Measurements from ENCODE around the gene FBXO21. TPM values are rescaled to one million over a fixed set of nuclear protein-coding genes. Genes with fewer than 3 reads are reported as not detected.
"Not testable (repeated sequence)": the region's sequence is repeated elsewhere in the genome, so short reads cannot be mapped to it uniquely, and the experiment has no call there.

The FBXO21 gene
- total RNA-seq, 6 donors from 2014 or later = 38.2 to 122 (median 59.0) TPM

DNA sequence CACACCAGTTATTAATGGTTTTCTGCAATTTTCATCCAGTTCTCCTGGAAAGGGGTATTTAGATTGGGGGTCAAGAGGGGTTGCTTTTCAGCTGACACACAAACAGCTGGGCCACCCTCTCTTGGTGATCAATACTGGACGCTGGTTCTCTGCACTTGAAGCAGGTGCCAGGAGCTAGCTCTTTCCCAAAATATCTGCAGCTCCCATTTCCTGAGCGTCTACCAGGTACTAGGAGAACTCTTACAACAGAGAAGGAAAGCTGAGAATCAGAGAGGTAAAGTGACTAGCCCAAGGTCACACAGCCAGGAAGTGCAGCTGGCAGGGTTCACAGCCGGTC lies 92.3 kb downstream of the FBXO21 start:
- no peaks in the 10 kb centered on the region for H3K36me3 ChIP-seq
- 35 to 59% methylated on average over 2 to 3 of the region's 3 CpGs for WGBS, 2 donors
- H3K27me3 ChIP-seq = peaks cover 0 to 14% (median 8%) of the 10 kb centered on the region in 4 donors
- TF ChIP-seq, protein P1, sequence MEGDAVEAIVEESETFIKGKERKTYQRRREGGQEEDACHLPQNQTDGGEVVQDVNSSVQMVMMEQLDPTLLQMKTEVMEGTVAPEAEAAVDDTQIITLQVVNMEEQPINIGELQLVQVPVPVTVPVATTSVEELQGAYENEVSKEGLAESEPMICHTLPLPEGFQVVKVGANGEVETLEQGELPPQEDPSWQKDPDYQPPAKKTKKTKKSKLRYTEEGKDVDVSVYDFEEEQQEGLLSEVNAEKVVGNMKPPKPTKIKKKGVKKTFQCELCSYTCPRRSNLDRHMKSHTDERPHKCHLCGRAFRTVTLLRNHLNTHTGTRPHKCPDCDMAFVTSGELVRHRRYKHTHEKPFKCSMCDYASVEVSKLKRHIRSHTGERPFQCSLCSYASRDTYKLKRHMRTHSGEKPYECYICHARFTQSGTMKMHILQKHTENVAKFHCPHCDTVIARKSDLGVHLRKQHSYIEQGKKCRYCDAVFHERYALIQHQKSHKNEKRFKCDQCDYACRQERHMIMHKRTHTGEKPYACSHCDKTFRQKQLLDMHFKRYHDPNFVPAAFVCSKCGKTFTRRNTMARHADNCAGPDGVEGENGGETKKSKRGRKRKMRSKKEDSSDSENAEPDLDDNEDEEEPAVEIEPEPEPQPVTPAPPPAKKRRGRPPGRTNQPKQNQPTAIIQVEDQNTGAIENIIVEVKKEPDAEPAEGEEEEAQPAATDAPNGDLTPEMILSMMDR (IDR thresholded peaks at IDR 0.05) = no peak
- TF ChIP-seq POLR2AphosphoS5 (IDR thresholded peaks at IDR 0.05) = no peak
- no peak for DNase-seq
- no peaks in the 10 kb centered on the region for H3K9me3 ChIP-seq
- no peak for ATAC-seq (ENCODE audit: low FRiP score in 2 of 2)
- peaks cover 9 to 20% (median 17%) of the 10 kb centered on the region in 4 donors for H3K4me1 ChIP-seq
- peak overlapping the region in 2 of 4 donors; percentile 48 to 77 for H3K27ac ChIP-seq
- H3K4me3 ChIP-seq = peak overlapping the region in 3 of 4 donors; percentile 62 to 81 (median 65)

DNA sequence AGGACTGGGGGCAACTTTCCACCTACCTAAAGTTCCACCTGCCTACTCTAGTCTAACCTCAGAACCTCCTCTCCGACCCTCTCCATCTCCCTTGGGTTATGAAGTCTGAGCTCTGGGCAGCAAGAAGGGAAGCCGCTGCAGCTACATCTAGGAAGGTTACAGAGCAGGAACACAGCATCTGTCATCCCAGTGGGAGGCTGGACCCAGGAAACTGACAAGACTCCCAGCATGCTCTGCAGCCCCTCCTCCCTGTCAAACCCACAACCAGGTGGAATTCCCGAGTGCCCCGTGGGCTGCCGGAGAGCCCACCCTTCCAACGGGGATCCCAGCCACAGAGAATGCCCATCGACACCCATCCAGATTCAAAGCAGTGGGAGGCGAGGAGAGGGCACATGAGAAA lies 93.1 kb downstream of the FBXO21 start:
- peak in 1 of 2 donors; percentile 12 for DNase-seq
- TF ChIP-seq, protein P1 (IDR thresholded peaks at IDR 0.05) = no peak
- TF ChIP-seq POLR2AphosphoS5 (IDR thresholded peaks at IDR 0.05) (no peak), EP300 (IDR thresholded peaks at IDR 0.05) (no peak), POLR2A (IDR thresholded peaks at IDR 0.05) (no peak)
- H3K36me3 ChIP-seq = no peaks in the 10 kb centered on the region
- no peaks in the 10 kb centered on the region for H3K9me3 ChIP-seq
- no peak for ATAC-seq (ENCODE audit: low FRiP score in 2 of 2)
- H3K4me3 ChIP-seq = peak overlapping the region in 1 of 4 donors; percentile 81
- 40 to 54% methylated on average over 8 of the region's 8 CpGs for WGBS, 2 donors
- peaks cover 9 to 20% (median 17%) of the 10 kb centered on the region in 4 donors for H3K4me1 ChIP-seq
- no peak overlapping the region for H3K27ac ChIP-seq
- peaks cover 0 to 14% (median 8%) of the 10 kb centered on the region in 4 donors for H3K27me3 ChIP-seq

DNA sequence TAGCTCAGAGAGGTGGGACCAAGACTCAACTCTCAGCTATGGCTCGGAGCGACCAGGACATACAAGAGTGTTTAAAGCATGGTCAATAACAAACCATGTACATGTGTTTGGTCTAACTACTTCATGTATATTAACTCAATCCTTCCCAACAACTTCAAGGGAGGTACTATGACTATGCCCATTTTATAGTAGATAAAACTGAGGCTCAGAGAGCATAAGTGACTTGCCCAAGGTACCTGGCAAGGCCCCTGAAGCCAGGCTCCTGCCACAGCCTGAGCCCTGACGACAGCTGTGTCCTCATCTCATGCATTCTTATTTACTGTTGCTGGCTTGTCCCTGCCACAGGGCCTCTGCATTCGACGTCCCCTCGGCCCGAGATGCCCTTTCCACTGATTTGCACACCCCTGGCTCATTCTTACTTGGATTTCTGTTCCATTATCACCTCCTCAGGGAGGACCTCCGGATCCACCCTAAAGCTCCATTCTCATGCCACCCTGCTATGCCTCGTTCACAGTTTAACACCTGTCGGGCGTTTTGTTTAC lies 93.7 kb downstream of the FBXO21 start:
- no peak overlapping the region for H3K4me3 ChIP-seq
- WGBS, 2 donors = 68 to 79% methylated on average over 11 of the region's 11 CpGs
- DNase-seq = peak in 1 of 2 donors; percentile 30
- ATAC-seq (ENCODE audit: low FRiP score in 2 of 2) = no peak
- peaks cover 9 to 20% (median 17%) of the 10 kb centered on the region in 4 donors for H3K4me1 ChIP-seq
- H3K27me3 ChIP-seq = peaks cover 0 to 14% (median 8%) of the 10 kb centered on the region in 4 donors
- H3K9me3 ChIP-seq = no peaks in the 10 kb centered on the region
- H3K27ac ChIP-seq = no peak overlapping the region
- TF ChIP-seq, protein P1 (IDR thresholded peaks at IDR 0.05) = no peak
- TF ChIP-seq POLR2A (IDR thresholded peaks at IDR 0.05) = no peak
- no peak for TF ChIP-seq EP300 (IDR thresholded peaks at IDR 0.05)
- no peak for TF ChIP-seq POLR2AphosphoS5 (IDR thresholded peaks at IDR 0.05)
- no peaks in the 10 kb centered on the region for H3K36me3 ChIP-seq

DNA sequence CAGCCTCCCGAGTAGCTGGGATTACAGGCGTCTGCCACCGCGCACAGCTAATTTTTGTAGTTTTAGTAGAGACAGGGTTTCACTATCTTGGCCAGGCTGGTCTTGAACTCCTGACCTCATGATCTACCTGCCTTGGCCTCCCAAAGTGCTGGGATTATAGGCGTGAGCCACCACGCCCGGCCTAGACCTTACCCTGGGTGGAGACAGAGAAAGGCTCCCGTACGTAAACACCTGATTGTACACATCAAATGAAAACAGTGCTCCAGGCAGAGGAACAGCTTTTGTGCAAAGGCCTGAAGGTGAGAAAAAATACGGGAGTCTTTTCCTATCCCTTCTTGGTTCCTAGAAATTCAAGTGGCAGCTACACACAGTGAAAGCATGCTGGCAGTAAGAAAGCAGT lies 95.1 kb downstream of the FBXO21 start:
- DNase-seq; ATAC-seq (ENCODE audit: low FRiP score in 2 of 2); H3K36me3 ChIP-seq; H3K27ac ChIP-seq; H3K4me3 ChIP-seq; H3K9me3 ChIP-seq: not testable (repeated sequence)
- WGBS, 2 donors = 84 to 97% methylated on average over 7 to 10 of the region's 10 CpGs
- Histone ChIP-seq H3K4me1 (peaks cover 13 to 20% (median 17%) of the 10 kb centered on the region in 4 donors), H3K27me3 (peaks cover 0 to 14% (median 8%) of the 10 kb centered on the region in 4 donors)

DNA sequence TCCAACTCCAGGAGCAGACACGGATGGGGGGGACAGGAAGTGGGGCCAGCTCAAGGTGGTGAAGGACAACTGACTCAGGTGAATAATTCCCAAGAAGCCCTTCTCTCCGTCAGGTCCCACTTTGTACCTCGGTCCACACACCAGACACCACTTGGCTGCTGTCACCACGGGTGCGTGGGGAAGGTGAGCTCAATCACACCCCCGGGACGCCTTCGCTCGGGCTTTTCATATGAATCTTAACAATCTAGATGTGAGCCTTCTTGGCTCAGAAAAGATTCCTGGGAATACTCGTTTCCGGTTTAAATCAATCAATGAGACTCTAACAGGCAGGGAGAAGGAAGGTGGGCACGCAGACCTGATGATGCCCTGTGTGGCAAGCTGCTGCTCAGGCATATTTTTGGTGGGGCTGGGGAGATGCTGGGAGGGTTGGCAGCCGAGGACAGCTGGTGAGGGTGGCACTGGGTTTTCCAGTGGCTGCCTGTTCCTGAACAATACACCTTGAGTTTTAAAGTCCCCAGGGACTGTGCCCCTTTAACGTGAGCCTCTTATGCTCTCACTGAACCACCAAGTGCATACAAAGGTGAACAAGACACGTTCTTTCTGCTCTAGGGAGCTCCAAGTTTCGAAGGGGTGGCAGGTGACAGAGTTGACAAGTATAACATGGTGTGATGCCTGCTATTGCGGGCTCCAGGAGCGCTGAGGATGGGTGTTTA lies 96.2 kb downstream of the FBXO21 start:
- H3K9me3 ChIP-seq = peaks cover 0 to 9% (median 4%) of the 10 kb centered on the region in 4 donors
- H3K36me3 ChIP-seq = no peaks in the 10 kb centered on the region
- peaks cover 9 to 13% (median 12%) of the 10 kb centered on the region in 4 donors for H3K4me1 ChIP-seq
- no peak overlapping the region for H3K4me3 ChIP-seq
- H3K27me3 ChIP-seq = peaks cover 0 to 10% (median 7%) of the 10 kb centered on the region in 4 donors
- 59 to 63% methylated on average over 18 of the region's 18 CpGs for WGBS, 2 donors
- ATAC-seq (ENCODE audit: low FRiP score in 2 of 2) (no peak), DNase-seq (no peak)
- H3K27ac ChIP-seq = no peak overlapping the region
- TF ChIP-seq EP300 (IDR thresholded peaks at IDR 0.05) = no peak
- TF ChIP-seq POLR2AphosphoS5 (IDR thresholded peaks at IDR 0.05) = no peak
- TF ChIP-seq, protein P1 (IDR thresholded peaks at IDR 0.05) = no peak
- TF ChIP-seq POLR2A (IDR thresholded peaks at IDR 0.05) = no peak

All from upper lobe of left lung (tissue), 6 donors.